ENCODE measurements around the gene DKK2.

DNA sequence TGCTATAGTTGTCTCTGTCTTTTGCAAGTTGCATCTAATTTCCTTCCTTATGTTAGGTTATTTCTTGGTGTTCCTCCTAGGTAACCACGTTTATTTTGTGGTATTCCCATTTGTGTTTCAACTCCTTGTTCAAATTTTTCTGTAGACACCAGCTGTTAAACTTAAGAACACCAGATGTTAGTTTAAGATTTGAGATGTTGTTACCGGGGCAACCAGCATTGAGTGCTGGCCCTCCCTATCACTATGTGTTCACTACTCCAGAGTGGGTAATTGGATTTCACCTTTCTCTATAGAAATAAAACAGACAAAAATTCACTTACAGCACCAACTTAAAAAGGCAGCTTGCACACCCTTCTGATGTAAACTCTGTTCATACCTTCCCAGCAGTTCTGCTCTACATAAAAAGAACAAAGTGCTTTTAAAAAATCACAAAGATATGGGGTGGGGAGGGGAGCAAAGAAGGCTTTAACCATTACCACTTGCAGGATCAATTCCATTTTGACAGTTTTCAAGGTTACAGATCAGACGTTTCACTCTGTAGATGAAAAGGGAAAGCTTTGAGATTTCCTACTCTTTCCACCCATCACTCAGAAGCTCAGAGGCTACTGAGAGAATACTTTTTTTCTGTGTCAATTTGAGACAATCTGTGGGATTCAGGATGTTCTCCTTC, 82.9 kb downstream of the DKK2 start:
- TF ChIP-seq POLR2A (IDR thresholded peaks at IDR 0.05), result no peak
- TF ChIP-seq, protein P1, sequence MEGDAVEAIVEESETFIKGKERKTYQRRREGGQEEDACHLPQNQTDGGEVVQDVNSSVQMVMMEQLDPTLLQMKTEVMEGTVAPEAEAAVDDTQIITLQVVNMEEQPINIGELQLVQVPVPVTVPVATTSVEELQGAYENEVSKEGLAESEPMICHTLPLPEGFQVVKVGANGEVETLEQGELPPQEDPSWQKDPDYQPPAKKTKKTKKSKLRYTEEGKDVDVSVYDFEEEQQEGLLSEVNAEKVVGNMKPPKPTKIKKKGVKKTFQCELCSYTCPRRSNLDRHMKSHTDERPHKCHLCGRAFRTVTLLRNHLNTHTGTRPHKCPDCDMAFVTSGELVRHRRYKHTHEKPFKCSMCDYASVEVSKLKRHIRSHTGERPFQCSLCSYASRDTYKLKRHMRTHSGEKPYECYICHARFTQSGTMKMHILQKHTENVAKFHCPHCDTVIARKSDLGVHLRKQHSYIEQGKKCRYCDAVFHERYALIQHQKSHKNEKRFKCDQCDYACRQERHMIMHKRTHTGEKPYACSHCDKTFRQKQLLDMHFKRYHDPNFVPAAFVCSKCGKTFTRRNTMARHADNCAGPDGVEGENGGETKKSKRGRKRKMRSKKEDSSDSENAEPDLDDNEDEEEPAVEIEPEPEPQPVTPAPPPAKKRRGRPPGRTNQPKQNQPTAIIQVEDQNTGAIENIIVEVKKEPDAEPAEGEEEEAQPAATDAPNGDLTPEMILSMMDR (IDR thresholded peaks at IDR 0.05), result no peak
